ENCODE results near the gene HSD3B7. TPM values are rescaled to one million over a fixed set of nuclear protein-coding genes. Genes with fewer than 3 reads are reported as not detected.

Gene HSD3B7
- total and polyA plus RNA-seq, 2 of the 4 experiments (the other 2 are of a cell fraction), result 8.5 to 11.3 TPM

- H3K4me2 ChIP-seq (ENCODE audit: low read depth, low read length), result no peak overlapping the region
- ChIA-PET CTCF (no interaction called here), POLR2A (ENCODE audit: unreplicated experiment) (interaction anchor here (0.7 kb wide), 1 partner anchor 159 kb away, joined by 6 read pairs; no protein-coding TSS in a partner anchor)
- H3K18ac ChIP-seq (ENCODE audit: low read depth, low read length), result no peak overlapping the region
- H2AK9ac ChIP-seq (replicated peaks; ENCODE audit: low read depth, low read length, poor library complexity), result no peak overlapping the region
- H4K8ac ChIP-seq (ENCODE audit: low read depth in 2 of 2, low read length in 2 of 2), result no peak overlapping the region
- H2BK120ac ChIP-seq (ENCODE audit: low read depth, low read length), result no peak overlapping the region
- no peak overlapping the region for H3K56ac ChIP-seq (ENCODE audit: extremely low read depth, insufficient read depth, low read length)
- H2BK5ac ChIP-seq (ENCODE audit: low read depth, low read length, poor library complexity, severe bottlenecking), result no peak overlapping the region
- H3K4me1 ChIP-seq (ENCODE audit: control insufficient read depth, insufficient read depth, low read length), result no peaks in the 10 kb centered on the region
- H2AFZ ChIP-seq (replicated peaks; ENCODE audit: low read length, poor library complexity), result no peak overlapping the region
- H3K27ac ChIP-seq (ENCODE audit: insufficient read depth, low read length), result no peak overlapping the region
- no peak overlapping the region for H2BK15ac ChIP-seq (ENCODE audit: low read depth, low read length)
- H3K9me1 ChIP-seq (ENCODE audit: insufficient read depth, low read length), result no peaks in the 10 kb centered on the region
- H2BK20ac ChIP-seq (ENCODE audit: low read depth, low read length), result no peak overlapping the region
- ATAC-seq (ENCODE audit: low read depth), result no peak
- H4K91ac ChIP-seq (ENCODE audit: insufficient read depth, low read depth, low read length), result no peak overlapping the region
- no peak for TF ChIP-seq USF2 (IDR thresholded peaks at IDR 0.05; ENCODE audit: low read depth, low read length)
- TF ChIP-seq FOS (IDR thresholded peaks at IDR 0.05; ENCODE audit: low read depth, low read length), result no peak
- TF ChIP-seq, protein P1, sequence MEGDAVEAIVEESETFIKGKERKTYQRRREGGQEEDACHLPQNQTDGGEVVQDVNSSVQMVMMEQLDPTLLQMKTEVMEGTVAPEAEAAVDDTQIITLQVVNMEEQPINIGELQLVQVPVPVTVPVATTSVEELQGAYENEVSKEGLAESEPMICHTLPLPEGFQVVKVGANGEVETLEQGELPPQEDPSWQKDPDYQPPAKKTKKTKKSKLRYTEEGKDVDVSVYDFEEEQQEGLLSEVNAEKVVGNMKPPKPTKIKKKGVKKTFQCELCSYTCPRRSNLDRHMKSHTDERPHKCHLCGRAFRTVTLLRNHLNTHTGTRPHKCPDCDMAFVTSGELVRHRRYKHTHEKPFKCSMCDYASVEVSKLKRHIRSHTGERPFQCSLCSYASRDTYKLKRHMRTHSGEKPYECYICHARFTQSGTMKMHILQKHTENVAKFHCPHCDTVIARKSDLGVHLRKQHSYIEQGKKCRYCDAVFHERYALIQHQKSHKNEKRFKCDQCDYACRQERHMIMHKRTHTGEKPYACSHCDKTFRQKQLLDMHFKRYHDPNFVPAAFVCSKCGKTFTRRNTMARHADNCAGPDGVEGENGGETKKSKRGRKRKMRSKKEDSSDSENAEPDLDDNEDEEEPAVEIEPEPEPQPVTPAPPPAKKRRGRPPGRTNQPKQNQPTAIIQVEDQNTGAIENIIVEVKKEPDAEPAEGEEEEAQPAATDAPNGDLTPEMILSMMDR (conservative IDR thresholded peaks at IDR 0.05; ENCODE audit: low read depth, low read length), result no peak
- no peak for TF ChIP-seq POLR2A (IDR thresholded peaks at IDR 0.05; ENCODE audit: low read depth, low read length)
- no peak for TF ChIP-seq MAZ (IDR thresholded peaks at IDR 0.05; ENCODE audit: borderline replicate concordance, low read depth, low read length)
- TF ChIP-seq RFX5 (IDR thresholded peaks at IDR 0.05; ENCODE audit: low read depth, low read length), result no peak
- TF ChIP-seq NFE2L2 (IDR thresholded peaks at IDR 0.05; ENCODE audit: low read depth, low read length), result no peak
- TF ChIP-seq CHD1 (IDR thresholded peaks at IDR 0.05; ENCODE audit: low read depth, low read length), result no peak
- no peak for TF ChIP-seq RAD21 (IDR thresholded peaks at IDR 0.05; ENCODE audit: low read length)
- H3K9ac ChIP-seq (ENCODE audit: low read depth, low read length), result no peak overlapping the region
- no peaks in the 10 kb centered on the region for H4K20me1 ChIP-seq (ENCODE audit: insufficient read depth, low read length)
- no peak for DNase-seq
- H3K9me3 ChIP-seq (ENCODE audit: control insufficient read depth, insufficient read depth, low read length), result no peaks in the 10 kb centered on the region
- BruUV-seq (replicated peaks), result no TSS peak
- intact Hi-C loops (cut with micrococcal nuclease) (no loop called here), in situ Hi-C loops (cut with MboI; ENCODE audit: low sequenced_read_pairs) (no loop called here), dilution Hi-C loops (cut with HindIII; ENCODE audit: low sequenced_read_pairs, unreplicated experiment) (no loop called here)
- no peak overlapping the region for H3K23ac ChIP-seq (ENCODE audit: low read depth, low read length)
- no CpG with 5 or more reads among the region's 4 CpGs for WGBS, 2 experiments (ENCODE audit: extremely low coverage in 2 of 2, insufficient read length in 1 of 2)
- H2AK5ac ChIP-seq (ENCODE audit: low read depth, low read length), result no peak overlapping the region
- H3K14ac ChIP-seq (replicated peaks; ENCODE audit: low read depth, low read length), result no peak overlapping the region
- no peak overlapping the region for H3K4me3 ChIP-seq (ENCODE audit: insufficient read depth, low read depth, low read length)
- no peak overlapping the region for H4K5ac ChIP-seq (ENCODE audit: low read depth, low read length)
- no peaks in the 10 kb centered on the region for H3K27me3 ChIP-seq (ENCODE audit: control insufficient read depth, insufficient read depth, low read length)
- H3K4ac ChIP-seq (ENCODE audit: low read depth, low read length), result no peak overlapping the region
- no peaks in the 10 kb centered on the region for H3K36me3 ChIP-seq (ENCODE audit: control insufficient read depth, insufficient read depth, low read length)
- H3K79me1 ChIP-seq (ENCODE audit: low read depth in 1 of 2, low read length in 2 of 2), result no peaks in the 10 kb centered on the region
These were observed 38.2 kb downstream of the HSD3B7 start for GRCh38 chr16:31023252-31023602.
